ENCODE measurements around the gene KRTAP5-8. TPM values are rescaled to one million over a fixed set of nuclear protein-coding genes. Genes with fewer than 3 reads are reported as not detected.

The KRTAP5-8 gene
- total and polyA plus RNA-seq, 2 experiments from 2014 or later: not detected

DNA sequence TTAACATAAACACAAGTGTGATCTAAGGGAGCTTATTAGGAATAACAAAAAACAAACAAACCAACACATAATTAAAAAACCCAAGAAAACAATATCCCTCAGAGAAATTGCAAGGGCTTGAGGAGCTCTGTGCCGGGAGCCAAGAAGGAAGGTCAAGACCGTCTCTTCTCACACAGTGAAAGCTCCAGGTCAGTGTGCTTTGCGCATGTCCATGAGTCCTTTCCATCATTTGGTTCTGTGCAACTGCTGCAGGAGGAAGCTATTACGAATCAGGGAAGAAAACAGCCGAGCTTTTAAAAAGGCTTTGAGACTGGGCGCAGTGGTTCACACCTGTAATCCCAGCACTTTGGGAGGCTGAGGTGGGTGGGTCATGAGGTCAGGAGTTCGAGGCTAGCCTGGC is 4.6 kb downstream of the KRTAP5-8 start (continued):
- TF ChIP-seq, protein P1, sequence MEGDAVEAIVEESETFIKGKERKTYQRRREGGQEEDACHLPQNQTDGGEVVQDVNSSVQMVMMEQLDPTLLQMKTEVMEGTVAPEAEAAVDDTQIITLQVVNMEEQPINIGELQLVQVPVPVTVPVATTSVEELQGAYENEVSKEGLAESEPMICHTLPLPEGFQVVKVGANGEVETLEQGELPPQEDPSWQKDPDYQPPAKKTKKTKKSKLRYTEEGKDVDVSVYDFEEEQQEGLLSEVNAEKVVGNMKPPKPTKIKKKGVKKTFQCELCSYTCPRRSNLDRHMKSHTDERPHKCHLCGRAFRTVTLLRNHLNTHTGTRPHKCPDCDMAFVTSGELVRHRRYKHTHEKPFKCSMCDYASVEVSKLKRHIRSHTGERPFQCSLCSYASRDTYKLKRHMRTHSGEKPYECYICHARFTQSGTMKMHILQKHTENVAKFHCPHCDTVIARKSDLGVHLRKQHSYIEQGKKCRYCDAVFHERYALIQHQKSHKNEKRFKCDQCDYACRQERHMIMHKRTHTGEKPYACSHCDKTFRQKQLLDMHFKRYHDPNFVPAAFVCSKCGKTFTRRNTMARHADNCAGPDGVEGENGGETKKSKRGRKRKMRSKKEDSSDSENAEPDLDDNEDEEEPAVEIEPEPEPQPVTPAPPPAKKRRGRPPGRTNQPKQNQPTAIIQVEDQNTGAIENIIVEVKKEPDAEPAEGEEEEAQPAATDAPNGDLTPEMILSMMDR (conservative IDR thresholded peaks at IDR 0.05; ENCODE audit: low read depth in 2 of 2): no peak
- TF ChIP-seq NANOG (IDR thresholded peaks at IDR 0.05; ENCODE audit: borderline replicate concordance) (no peak), CREB1 (CRISPR knock-in tag; IDR thresholded peaks at IDR 0.05; ENCODE audit: low read depth) (no peak)

DNA sequence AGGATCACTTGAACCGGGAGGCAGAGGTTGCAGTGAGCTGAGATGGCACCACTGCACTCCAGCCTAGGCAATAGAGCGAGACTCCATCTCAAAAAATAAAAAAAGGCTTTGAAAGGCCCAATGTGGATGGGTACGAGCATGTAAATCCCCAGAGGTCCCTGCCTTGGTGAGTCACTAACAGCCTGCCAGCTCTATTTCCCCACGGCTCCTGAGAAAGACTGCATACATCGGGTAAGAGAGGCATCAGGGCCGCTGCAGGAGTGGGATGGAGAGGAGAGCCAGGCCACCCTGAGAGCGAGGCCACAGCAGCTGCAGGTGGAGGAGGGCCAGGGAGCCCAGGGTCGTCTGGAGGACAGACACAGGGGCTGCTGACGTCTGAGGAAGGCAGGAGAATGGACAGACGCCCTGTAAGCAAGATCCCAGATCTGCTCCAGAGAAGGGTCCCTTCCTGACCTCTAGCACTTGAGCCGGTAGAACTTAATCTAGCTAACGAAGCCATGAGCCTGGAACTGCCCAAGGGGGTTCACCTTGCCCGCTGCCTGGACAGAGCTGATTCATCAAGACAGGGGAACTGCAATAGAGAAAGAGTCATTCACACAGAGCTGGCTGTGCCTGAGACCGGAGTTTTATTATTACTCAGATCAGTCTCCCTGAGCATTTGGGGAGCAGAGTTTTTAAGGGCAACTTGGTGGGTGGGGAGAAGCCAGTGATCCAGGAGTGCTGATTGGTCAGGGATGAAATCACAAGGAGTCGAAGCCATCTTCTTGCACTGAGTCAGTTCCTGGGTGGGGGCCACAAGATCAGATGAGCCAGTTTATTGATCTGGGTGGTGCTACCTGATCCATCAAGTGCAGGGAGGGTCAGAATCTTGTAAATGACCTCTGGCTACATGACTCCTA is 5.3 kb downstream of the KRTAP5-8 start:
- Histone ChIP-seq H3K27me3 (ENCODE audit: insufficient read depth) (no peaks in the 10 kb centered on the region), H3K27ac (ENCODE audit: low read depth) (no peak overlapping the region), H2AFZ (no peak overlapping the region), H3K4me1 (ENCODE audit: insufficient read depth) (peaks cover 10% of the 10 kb centered on the region; the same call in 1 of the 2 replicates), H3K4me2 (no peak overlapping the region), H3K36me3 (ENCODE audit: insufficient read depth) (no peaks in the 10 kb centered on the region), H3K4me3 (no peak overlapping the region), H3K79me2 (replicated peaks; ENCODE audit: insufficient read depth) (no peaks in the 10 kb centered on the region), H3K9me2 (ENCODE audit: insufficient read depth) (peaks cover 6% of the 10 kb centered on the region; the same call in 1 of the 2 replicates), H4K20me1 (replicated peaks; ENCODE audit: insufficient read depth) (no peaks in the 10 kb centered on the region), H3F3A (replicated peaks; ENCODE audit: low read depth) (no peaks in the 10 kb centered on the region)
- ATAC-seq (no peak), DNase-seq (ENCODE audit: low spot score) (no peak)
- H3K27ac Mint-ChIP-seq: no peak overlapping the region
- peaks cover 16% of the 10 kb centered on the region; the same call in 2 of the 3 replicates for H3K36me3 Mint-ChIP-seq (ENCODE audit: low read depth)
- peaks cover 7% of the 10 kb centered on the region for H3K27me3 Mint-ChIP-seq (ENCODE audit: insufficient read depth, low read depth, poor library complexity)
- no peak overlapping the region for H3K4me3 Mint-ChIP-seq
- H3K9me3 Mint-ChIP-seq: peaks cover 18% of the 10 kb centered on the region
- H3K4me1 Mint-ChIP-seq: peaks cover 12% of the 10 kb centered on the region
- TF ChIP-seq ZNF114 (CRISPR knock-in tag; IDR thresholded peaks at IDR 0.05) (no peak), NANOG (IDR thresholded peaks at IDR 0.05; ENCODE audit: borderline replicate concordance) (no peak), JUNB (IDR thresholded peaks at IDR 0.05; ENCODE audit: unreplicated experiment) (no peak), STAT1 (IDR thresholded peaks at IDR 0.05; ENCODE audit: unreplicated experiment) (no peak), CREB1 (CRISPR knock-in tag; IDR thresholded peaks at IDR 0.05; ENCODE audit: low read depth) (no peak), POLR2AphosphoS5 (IDR thresholded peaks at IDR 0.05; ENCODE audit: low read depth) (no peak), EZH2 (IDR thresholded peaks at IDR 0.05; ENCODE audit: low read depth, unreplicated experiment) (no peak), EZH2phosphoT487 (IDR thresholded peaks at IDR 0.05; ENCODE audit: unreplicated experiment) (no peak), ZNF331 (CRISPR knock-in tag; IDR thresholded peaks at IDR 0.05; ENCODE audit: low read depth) (no peak)
- TF ChIP-seq, protein P2, sequence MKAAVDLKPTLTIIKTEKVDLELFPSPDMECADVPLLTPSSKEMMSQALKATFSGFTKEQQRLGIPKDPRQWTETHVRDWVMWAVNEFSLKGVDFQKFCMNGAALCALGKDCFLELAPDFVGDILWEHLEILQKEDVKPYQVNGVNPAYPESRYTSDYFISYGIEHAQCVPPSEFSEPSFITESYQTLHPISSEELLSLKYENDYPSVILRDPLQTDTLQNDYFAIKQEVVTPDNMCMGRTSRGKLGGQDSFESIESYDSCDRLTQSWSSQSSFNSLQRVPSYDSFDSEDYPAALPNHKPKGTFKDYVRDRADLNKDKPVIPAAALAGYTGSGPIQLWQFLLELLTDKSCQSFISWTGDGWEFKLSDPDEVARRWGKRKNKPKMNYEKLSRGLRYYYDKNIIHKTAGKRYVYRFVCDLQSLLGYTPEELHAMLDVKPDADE (IDR thresholded peaks at IDR 0.05): no peak
- TF ChIP-seq, protein P3, sequence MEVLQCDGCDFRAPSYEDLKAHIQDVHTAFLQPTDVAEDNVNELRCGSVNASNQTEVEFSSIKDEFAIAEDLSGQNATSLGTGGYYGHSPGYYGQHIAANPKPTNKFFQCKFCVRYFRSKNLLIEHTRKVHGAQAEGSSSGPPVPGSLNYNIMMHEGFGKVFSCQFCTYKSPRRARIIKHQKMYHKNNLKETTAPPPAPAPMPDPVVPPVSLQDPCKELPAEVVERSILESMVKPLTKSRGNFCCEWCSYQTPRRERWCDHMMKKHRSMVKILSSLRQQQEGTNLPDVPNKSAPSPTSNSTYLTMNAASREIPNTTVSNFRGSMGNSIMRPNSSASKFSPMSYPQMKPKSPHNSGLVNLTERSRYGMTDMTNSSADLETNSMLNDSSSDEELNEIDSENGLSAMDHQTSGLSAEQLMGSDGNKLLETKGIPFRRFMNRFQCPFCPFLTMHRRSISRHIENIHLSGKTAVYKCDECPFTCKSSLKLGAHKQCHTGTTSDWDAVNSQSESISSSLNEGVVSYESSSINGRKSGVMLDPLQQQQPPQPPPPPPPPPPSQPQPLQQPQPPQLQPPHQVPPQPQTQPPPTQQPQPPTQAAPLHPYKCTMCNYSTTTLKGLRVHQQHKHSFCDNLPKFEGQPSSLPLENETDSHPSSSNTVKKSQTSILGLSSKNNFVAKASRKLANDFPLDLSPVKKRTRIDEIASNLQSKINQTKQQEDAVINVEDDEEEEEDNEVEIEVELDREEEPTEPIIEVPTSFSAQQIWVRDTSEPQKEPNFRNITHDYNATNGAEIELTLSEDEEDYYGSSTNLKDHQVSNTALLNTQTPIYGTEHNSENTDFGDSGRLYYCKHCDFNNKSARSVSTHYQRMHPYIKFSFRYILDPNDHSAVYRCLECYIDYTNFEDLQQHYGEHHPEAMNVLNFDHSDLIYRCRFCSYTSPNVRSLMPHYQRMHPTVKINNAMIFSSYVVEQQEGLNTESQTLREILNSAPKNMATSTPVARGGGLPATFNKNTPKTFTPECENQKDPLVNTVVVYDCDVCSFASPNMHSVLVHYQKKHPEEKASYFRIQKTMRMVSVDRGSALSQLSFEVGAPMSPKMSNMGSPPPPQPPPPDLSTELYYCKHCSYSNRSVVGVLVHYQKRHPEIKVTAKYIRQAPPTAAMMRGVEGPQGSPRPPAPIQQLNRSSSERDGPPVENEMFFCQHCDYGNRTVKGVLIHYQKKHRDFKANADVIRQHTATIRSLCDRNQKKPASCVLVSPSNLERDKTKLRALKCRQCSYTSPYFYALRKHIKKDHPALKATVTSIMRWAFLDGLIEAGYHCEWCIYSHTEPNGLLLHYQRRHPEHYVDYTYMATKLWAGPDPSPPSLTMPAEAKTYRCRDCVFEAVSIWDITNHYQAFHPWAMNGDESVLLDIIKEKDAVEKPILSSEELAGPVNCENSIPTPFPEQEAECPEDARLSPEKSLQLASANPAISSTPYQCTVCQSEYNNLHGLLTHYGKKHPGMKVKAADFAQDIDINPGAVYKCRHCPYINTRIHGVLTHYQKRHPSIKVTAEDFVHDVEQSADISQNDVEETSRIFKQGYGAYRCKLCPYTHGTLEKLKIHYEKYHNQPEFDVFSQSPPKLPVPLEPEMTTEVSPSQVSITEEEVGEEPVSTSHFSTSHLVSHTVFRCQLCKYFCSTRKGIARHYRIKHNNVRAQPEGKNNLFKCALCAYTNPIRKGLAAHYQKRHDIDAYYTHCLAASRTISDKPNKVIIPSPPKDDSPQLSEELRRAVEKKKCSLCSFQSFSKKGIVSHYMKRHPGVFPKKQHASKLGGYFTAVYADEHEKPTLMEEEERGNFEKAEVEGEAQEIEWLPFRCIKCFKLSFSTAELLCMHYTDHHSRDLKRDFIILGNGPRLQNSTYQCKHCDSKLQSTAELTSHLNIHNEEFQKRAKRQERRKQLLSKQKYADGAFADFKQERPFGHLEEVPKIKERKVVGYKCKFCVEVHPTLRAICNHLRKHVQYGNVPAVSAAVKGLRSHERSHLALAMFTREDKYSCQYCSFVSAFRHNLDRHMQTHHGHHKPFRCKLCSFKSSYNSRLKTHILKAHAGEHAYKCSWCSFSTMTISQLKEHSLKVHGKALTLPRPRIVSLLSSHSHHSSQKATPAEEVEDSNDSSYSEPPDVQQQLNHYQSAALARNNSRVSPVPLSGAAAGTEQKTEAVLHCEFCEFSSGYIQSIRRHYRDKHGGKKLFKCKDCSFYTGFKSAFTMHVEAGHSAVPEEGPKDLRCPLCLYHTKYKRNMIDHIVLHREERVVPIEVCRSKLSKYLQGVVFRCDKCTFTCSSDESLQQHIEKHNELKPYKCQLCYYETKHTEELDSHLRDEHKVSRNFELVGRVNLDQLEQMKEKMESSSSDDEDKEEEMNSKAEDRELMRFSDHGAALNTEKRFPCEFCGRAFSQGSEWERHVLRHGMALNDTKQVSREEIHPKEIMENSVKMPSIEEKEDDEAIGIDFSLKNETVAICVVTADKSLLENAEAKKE (CRISPR knock-in tag; IDR thresholded peaks at IDR 0.05): no peak
- TF ChIP-seq, protein P1 (conservative IDR thresholded peaks at IDR 0.05; ENCODE audit: low read depth in 2 of 2): no peak
